GM21737 (cell line): ENCODE results near the gene CCM2.
"Not testable (repeated sequence)": the region's sequence is repeated elsewhere in the genome, so short reads cannot be mapped to it uniquely, and the experiment has no call there.

Source experiments
- ATAC-seq: cut with Tn5 transposase; IDR thresholded peaks from one replicate; pipeline ENCODE4 v1.9.1; 2021; ENCODE audit warnings: mild to moderate bottlenecking, moderate library complexity; ENCODE audit not compliant: unreplicated experiment

Gene CCM2

DNA sequence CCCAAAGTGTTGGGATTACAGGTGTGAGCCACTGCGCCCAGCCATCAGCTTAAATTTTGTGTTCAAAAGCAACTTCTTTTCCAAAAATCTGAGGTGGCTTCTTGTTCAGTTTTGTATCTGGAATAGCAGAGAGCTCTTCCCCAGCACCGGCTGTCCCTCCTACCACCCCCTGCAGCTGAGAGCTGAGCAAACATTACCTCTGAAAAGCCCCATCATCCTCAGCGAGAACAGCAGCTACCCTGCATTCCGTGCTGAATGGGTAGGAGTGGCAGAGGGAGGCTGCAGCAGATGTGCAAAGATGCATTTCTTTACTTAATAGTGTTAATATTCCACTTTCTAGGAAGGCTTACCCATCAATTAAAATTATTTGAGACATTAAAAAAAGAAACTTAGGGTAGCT lies 31.8 kb downstream of the CCM2 start:
- no peak for ATAC-seq

DNA sequence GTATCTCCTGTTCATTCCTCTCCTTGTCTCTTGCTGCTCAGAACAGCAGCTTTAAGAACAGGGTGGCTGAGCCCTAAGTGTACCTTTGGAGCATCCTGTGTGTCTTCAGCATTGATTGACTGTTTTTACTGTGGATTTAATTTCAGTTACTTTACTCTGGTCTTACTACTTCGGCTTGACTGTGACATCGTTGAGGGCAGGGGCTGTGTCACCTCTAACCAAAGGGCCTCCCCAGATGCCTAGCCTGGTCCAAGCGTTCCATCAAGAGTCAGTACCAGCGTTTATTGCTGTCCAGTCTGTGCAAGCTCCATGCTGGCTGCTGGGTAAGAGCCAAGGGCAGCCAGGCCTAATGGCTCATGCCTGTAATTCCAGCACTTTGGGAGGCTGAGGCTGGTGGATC lies 32.4 kb downstream of the CCM2 start:
- no peak for ATAC-seq

GRCh38 chr7:45033261-45033930 lies 33.4 kb downstream of the CCM2 start:
- no peak for ATAC-seq

GRCh38 chr7:45033931-45034290 lies 33.9 kb downstream of the CCM2 start:
- no peak for ATAC-seq

DNA sequence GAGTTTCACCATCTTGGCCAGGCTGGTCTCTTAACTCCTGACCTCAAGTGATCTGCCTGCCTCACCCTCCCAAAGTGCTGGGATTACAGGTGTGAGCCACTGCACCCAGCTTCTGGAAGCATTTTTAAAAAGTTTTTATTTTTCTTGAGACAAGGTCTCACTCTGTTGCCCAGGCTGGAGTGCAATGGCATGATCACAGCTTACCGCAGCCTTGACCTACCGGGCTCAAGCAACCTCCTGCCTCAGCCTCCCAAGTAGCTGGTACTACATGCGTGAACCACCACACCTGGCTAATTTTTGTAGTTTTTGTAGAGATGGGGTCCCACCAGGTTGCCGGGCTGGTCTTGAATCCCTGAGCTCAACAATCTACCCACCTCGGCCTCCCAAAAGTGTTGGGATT lies 34.7 kb downstream of the CCM2 start:
- ATAC-seq = not testable (repeated sequence)

DNA sequence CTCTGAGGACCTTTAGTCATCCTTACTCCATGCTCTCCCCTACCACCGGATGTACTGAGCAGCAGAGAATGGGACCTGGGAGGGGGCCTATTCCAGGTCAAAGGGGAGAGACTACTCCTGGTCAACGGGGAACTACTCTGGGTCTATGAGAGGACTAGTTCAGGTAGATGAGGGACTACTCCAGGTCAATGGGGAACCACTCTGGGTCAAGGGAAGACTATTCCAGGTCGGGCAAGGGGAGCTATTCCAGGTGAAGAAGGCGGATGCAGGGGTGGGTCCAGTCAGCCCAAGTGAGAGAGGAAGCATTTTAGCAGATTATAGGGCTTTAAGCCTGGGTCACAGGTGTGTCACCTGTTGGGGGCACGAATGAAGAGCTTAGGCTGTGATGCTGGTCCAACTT lies 35.4 kb downstream of the CCM2 start:
- ATAC-seq = no peak

DNA sequence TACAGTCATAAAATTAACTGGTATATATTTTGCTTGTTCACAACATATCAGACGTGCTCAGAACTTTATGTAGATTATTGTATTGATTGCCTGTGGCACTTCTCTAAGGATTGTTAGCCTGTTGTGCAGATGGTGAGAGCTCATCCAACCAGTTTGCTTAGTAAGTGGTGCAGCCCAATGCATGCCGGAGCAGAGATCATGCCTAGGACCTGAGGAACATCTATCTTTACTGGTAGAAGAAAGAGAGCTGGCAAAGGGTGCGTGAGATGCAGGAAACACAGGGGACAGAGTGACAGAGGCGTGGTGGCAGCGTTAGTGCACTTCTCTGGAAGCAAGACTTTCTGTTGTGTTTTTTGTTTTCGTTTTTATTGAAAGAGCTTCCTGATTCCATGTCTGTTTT lies 35.9 kb downstream of the CCM2 start:
- no peak for ATAC-seq

DNA sequence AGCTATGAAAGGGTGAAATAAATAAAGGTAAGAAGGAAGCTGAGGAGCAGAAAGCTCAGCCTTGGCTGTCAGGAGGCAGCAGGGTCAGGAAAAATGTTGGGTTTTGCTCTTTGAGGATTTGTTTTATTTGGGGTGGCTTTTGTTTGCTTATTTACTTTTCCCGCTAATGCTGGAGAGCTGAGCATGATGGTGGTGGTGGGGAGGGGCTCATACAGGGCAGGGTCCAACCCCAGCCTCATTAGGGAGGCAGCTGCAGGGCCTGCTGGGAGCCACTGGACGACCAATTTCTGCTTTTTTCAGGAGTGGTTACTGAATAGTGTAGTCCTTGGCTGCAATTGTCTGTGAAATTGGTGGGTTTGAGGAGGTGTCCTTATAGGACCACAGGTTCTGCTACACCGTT lies 36.3 kb downstream of the CCM2 start:
- ATAC-seq = no peak

- no peak for ATAC-seq
Measured at GRCh38 chr7:45036796-45037195, 36.8 kb downstream of the CCM2 start.

DNA sequence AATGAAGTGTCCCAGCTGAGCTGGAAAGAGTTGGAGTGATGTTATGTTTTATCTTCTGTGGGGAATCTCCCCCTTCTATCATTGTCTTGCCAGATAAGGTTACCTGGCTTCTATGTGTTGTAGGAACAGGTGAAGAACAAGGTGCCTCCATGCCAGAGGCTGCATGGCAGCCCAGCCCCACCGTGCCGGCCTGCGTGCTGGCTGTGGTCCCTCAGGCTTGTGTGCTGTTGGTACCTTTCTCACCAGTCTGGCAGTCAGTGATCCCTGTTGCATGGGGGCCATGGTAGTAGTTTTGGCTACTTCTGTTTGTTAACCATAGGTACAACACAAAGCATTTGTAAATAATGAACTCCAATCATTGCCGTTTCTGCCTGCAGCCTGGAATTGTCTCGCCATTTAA lies 37.9 kb downstream of the CCM2 start:
- ATAC-seq = no peak

GRCh38 chr7:45039106-45039505 lies 39.1 kb downstream of the CCM2 start:
- ATAC-seq = no peak

GRCh38 chr7:45044338-45044737 lies 44.3 kb downstream of the CCM2 start:
- no peak for ATAC-seq

DNA sequence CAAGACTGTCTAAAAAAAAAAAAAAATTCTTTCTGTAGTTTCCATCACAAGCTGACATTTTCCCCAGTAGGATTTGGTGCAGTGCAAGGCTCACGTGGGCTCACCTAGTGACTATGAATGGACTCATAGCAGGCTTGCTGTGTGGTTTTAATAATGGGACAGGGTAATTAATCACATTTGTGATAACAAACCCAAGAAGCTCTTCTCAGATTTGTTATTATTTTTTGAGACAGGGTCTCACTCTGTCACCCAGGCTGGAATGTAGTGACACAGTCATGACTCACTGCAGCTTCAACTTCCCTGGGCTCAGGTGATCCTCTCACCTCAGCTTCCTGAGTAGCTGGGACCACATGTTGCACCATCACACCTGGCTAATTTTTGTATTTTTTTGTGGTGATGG lies 48.7 kb downstream of the CCM2 start:
- ATAC-seq = no peak

DNA sequence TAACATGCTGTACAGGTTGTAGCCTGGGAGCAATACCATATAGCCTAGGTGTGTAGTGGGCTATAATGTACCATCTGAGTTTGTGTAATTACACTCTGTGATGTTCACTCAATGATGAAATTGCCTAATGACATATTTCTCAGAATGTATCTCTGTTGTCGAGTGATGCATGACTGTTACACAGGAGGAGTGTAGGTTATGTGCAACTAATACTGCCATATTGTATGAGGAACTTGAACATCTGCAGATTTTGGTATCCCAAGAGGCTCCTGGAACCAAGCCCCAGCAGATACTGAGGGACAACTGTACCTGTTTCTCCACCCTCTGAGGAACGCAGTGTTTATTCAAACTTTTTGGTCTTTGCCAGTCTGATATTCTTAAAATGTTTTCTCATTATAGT lies 50.2 kb downstream of the CCM2 start:
- no peak for ATAC-seq

GRCh38 chr7:45052011-45052410 lies 52.0 kb downstream of the CCM2 start:
- ATAC-seq = no peak

DNA sequence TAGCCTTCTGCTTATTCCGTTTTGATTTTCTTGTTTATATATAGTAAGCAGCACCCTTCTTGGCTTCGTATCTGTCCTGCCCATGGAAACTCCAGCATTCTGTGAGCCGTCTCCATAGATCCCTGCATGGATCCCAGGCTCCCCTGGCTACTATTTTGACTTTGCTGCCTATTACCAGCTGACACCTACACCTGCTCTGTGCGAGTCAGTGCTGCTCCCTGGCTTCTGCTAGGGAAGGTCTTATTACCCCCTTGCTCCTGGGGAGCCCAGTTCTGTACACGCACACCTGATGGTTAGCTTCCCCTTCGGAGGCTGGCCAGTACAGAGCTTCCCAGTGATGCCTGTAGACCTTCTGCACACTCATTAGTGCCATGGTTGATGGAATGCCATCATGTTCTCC lies 53.4 kb downstream of the CCM2 start:
- ATAC-seq = no peak

GRCh38 chr7:45053941-45054340 lies 53.9 kb downstream of the CCM2 start:
- ATAC-seq = no peak

GRCh38 chr7:45054442-45054841 lies 54.4 kb downstream of the CCM2 start:
- ATAC-seq = no peak

DNA sequence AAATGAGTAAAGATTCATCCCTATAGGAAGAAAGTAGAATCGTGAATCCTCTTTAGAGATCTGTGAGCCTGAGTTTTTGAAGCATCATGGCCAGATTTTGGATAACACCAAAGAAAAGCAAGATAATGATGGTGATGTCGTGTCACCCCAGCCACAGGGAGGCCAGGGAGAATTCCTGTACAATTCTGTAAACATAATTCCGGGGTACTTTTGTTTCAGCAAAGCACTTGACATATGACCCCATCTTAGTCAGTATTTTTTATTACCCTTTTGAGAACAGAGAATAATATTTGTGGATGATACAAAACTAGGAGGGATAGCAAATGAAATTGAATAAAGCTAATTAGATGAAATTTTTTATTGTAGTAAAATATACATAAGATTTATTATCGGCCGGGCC lies 55.0 kb downstream of the CCM2 start:
- no peak for ATAC-seq

DNA sequence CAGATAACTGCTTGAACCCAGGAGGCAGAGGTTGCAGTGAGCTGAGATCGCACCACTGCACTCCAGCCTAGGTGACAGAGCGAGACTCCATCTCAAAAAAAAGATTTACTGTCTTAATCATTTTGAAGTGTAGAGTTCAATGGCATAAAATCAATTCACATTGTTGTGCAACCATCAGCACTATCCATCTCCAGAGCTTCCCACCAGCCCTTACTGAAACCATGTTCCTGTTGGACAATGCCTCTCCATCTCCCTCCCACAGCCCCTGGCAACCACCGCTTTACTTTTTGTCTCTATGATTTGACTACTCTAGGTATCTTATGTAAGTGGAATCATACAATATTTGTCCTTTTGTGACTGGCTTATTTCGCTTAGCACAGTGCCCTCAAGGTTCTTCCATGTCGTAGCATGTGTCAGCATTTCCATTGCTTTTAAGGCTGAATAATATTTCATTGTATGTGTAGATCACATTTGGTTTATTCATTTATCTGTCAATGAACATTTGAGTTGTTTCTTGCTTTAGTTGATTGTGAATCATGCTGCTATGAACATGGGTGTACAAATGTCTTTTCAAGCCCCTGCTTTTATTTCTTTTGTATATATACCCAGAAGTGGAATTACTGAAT lies 55.7 kb downstream of the CCM2 start:
- no peak for ATAC-seq

DNA sequence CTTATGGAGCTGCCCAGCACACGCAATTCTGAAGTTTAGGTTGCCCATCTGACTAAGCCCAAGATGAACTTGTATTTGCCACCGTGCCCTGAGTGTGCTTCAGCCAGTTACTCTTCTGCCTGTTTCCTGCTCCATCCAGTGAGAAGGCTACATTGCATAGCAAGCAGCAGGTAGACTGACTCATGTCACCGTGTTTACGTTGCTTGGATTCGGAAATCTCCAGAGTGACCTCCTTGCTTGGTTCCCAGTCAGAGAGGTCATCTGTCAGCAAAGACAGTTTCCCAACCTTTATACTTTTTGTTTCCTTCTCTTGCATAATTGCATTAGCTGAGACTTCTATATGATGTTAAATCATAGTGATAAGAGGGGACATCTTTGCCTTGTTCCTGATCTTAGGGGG lies 57.9 kb downstream of the CCM2 start:
- ATAC-seq = no peak

DNA sequence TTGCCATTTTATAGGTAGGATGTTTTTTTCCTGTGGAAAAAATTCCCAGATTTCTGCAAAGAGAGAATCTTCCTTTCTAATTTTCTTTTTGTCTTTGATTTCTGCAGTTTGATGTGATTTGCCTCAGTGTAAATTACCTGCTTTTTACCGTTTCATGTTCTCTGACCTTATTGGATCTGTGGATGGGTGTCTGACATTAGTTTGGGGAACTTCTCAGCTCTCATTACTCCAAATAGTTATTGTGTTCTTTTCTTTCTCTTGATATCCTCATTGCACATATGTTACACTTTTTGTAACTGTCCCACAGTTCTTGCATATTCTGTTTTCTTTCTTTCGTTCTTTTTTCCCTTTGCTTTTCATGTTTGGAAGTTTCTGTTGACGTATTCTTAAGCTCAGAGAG lies 60.3 kb downstream of the CCM2 start:
- ATAC-seq = no peak

- no peak for ATAC-seq
Measured at GRCh38 chr7:45061352-45061751, 61.4 kb downstream of the CCM2 start.
